Retinal pigment epithelial cell (primary cell): Measurements from ENCODE around the gene GUCD1.
"Not testable (repeated sequence)": the region's sequence is repeated elsewhere in the genome, so short reads cannot be mapped to it uniquely, and the experiment has no call there.

Experiments
- DNase-seq: peaks from one replicate; pipeline ENCODE4 v3.0.0-alpha.2; 2010; ENCODE audit warnings: low read depth
- H3K4me3 ChIP-seq: 2 replicates; pipeline ENCODE4 v1.5.1; 2011; ENCODE audit warnings: mild to moderate bottlenecking, low read length, control low read depth, moderate library complexity
- TF ChIP-seq, protein P1 (sequence below): conservative IDR thresholded peaks from 2 replicates; pipeline ENCODE4 v1.5.1; 2011; ENCODE audit warnings: low read depth, low read length, control low read depth, inconsistent platforms

GUCD1 gene

GRCh38 chr22:24541681-24542515, 13.0 kb downstream of the GUCD1 start:
- no peak for DNase-seq
- no peak overlapping the region for H3K4me3 ChIP-seq
- TF ChIP-seq, protein P1, sequence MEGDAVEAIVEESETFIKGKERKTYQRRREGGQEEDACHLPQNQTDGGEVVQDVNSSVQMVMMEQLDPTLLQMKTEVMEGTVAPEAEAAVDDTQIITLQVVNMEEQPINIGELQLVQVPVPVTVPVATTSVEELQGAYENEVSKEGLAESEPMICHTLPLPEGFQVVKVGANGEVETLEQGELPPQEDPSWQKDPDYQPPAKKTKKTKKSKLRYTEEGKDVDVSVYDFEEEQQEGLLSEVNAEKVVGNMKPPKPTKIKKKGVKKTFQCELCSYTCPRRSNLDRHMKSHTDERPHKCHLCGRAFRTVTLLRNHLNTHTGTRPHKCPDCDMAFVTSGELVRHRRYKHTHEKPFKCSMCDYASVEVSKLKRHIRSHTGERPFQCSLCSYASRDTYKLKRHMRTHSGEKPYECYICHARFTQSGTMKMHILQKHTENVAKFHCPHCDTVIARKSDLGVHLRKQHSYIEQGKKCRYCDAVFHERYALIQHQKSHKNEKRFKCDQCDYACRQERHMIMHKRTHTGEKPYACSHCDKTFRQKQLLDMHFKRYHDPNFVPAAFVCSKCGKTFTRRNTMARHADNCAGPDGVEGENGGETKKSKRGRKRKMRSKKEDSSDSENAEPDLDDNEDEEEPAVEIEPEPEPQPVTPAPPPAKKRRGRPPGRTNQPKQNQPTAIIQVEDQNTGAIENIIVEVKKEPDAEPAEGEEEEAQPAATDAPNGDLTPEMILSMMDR, result no peak

DNA sequence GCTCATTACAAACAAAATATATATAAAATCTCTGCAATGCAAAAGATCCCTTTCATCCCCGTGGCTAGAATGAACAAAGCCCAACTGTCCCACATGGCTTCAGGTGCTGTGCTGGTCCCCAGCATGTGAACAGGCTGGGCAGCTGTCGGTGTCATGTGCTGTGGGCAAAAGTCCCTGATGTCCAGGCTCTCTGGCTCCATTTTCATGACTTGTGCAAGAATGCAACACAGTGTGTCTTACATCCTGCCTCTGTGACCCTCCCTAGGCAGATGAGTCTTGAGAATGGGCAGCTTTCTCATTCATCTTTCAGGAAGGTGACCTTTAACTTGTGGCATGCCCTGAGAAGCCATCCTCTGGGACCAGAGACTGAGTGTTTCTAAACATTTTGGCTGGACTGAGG, 14.5 kb downstream of the GUCD1 start:
- TF ChIP-seq, protein P1, result no peak

GRCh38 chr22:24536089-24536488, 18.8 kb downstream of the GUCD1 start:
- DNase-seq, result no peak

More for the DNA sequence above, 14.5 kb downstream of the GUCD1 start:
- no peak for DNase-seq
- H3K4me3 ChIP-seq, result no peak overlapping the region

GRCh38 chr22:24535348-24535747, 19.6 kb downstream of the GUCD1 start:
- DNase-seq, result no peak
- TF ChIP-seq, protein P1, result no peak
- no peak overlapping the region for H3K4me3 ChIP-seq

More at GRCh38 chr22:24536089-24536488, 18.8 kb downstream of the GUCD1 start:
- no peak overlapping the region for H3K4me3 ChIP-seq
- TF ChIP-seq, protein P1, result no peak

- DNase-seq, result no peak
- TF ChIP-seq, protein P1, result no peak
- H3K4me3 ChIP-seq, result no peak overlapping the region
These were observed 22.9 kb downstream of the GUCD1 start for GRCh38 chr22:24532075-24532474.

DNA sequence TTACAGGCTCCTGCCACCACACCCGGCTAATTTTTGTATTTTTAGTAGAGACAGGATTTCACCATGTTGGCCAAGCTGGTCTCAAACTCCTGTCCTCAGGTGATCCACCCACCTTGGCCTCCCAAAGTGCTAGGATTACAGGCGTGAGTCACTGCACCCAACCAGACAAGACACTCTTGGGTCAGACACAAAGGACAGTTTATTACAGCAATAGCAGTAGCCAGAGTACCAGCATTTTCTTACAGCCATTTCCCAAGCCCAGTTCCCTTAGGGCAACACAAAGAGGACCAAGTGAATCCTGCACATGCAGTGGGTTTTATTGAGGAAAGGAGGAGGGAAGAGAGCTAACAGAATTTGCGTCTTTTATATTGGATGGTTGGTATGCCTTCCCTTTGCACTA, 24.0 kb downstream of the GUCD1 start:
- not testable (repeated sequence) for DNase-seq, H3K4me3 ChIP-seq

- no peak overlapping the region for H3K4me3 ChIP-seq
- TF ChIP-seq, protein P1, result no peak
- no peak for DNase-seq
These were observed 25.0 kb downstream of the GUCD1 start for GRCh38 chr22:24529898-24530297.
